Measurements from ENCODE around the gene GABPB1. TPM values are rescaled to one million over a fixed set of nuclear protein-coding genes. Genes with fewer than 3 reads are reported as not detected.
A peak's percentile ranks its signal among the peaks of the same experiment; 100 is the strongest.

GABPB1 gene
- polyA plus RNA-seq, 4 donors, result 4.3 to 17.6 (median 6.6) TPM

GRCh38 chr15:50225938-50226337, 129.1 kb downstream of the GABPB1 start:
- H3K27ac ChIP-seq (ENCODE audit: low read depth in 1 of 3, low read length in 2 of 3), result no peak overlapping the region
- no peaks in the 10 kb centered on the region for H3K27me3 ChIP-seq (ENCODE audit: control insufficient read depth in 3 of 3, insufficient read depth in 3 of 3, low read length in 3 of 3)
- no peaks in the 10 kb centered on the region for H3K9me3 ChIP-seq (ENCODE audit: control insufficient read depth in 2 of 2, insufficient read depth in 1 of 2, low read depth in 1 of 2, low read length in 1 of 2)
- FAIRE-seq (no peak), DNase-seq (peak in 1 of 2 donors; percentile 61)
- no peaks in the 10 kb centered on the region for H3K4me1 ChIP-seq (ENCODE audit: control insufficient read depth in 3 of 3, insufficient read depth in 2 of 3, low read depth in 1 of 3, low read length in 2 of 3)
- WGBS, 3 donors, result 83 to 93% (median 88%) methylated on average over 3 of the region's 3 CpGs
- H3K4me3 ChIP-seq (ENCODE audit: low read depth in 1 of 3, low read length in 3 of 3), result no peak overlapping the region
- H3K36me3 ChIP-seq (ENCODE audit: control insufficient read depth in 3 of 3, insufficient read depth in 2 of 3, low read depth in 1 of 3, low read length in 3 of 3), result peaks cover 0 to 26% (median 0%) of the 10 kb centered on the region in 3 donors

Other genes starting within 250 kb of the GABPB1 start
- gene ATP8B4, start 236.0 kb downstream of the GABPB1 start, polyA plus RNA-seq, result 1 to 10 TPM in 3 of 4 donors, under 1 TPM in 1; 0.45 to 4.9 (median 1.9) TPM
- 10 to 100 TPM in 2 of 4 donors, 1 to 10 TPM in 2; 4.3 to 81.2 (median 11.3) TPM for gene SLC27A2, start 173.0 kb downstream of the GABPB1 start, polyA plus RNA-seq
- under 1 TPM in 2 of 4 donors, not detected in 2; 0.22 to 0.54 TPM for gene HDC, start 89.5 kb downstream of the GABPB1 start, polyA plus RNA-seq
- gene USP8, start 69.2 kb upstream of the GABPB1 start, polyA plus RNA-seq, result 10 to 100 TPM; 27.4 to 57.8 (median 39.1) TPM
- gene USP50, start 191.5 kb upstream of the GABPB1 start, polyA plus RNA-seq, result not detected

All from small intestine (tissue), 7 donors.